Mesenchymal stem cell (in vitro differentiated cells and primary cell): Measurements from ENCODE around the gene WWTR1.
A peak's percentile ranks its signal among the peaks of the same experiment; 100 is the strongest.

Source experiments
- DNase-seq: peaks from one replicate; pipeline ENCODE4 v3.0.0-alpha.2; 2013
- H2AFZ ChIP-seq: one replicate; pipeline ENCODE4 v1.6.1; 2013; ENCODE audit warnings: low read depth, mild to moderate bottlenecking, control low read depth, inconsistent platforms, low read length, moderate library complexity
- H2AK5ac ChIP-seq: 2 replicates; pipeline ENCODE4 v1.6.1; 2013; ENCODE audit warnings: low read length, moderate library complexity, mild to moderate bottlenecking, inconsistent platforms; ENCODE audit not compliant: severe bottlenecking
- H2BK120ac ChIP-seq: one replicate; pipeline ENCODE4 v1.6.1; 2013; ENCODE audit warnings: low read depth, mild to moderate bottlenecking, inconsistent platforms, low read length, moderate library complexity
- H2BK12ac ChIP-seq, 2 experiments: one replicate each; pipeline ENCODE4 v1.6.1; 2013; ENCODE audit warnings: inconsistent platforms in 2 of 2, low read length in 2 of 2, mild to moderate bottlenecking in 2 of 2, moderate library complexity in 2 of 2, control low read depth in 1 of 2
- H2BK15ac ChIP-seq: one replicate; pipeline ENCODE4 v1.6.1; 2013; ENCODE audit warnings: mild to moderate bottlenecking, low read depth, inconsistent platforms; ENCODE audit not compliant: poor library complexity, severe bottlenecking
- H2BK5ac ChIP-seq: 2 replicates; pipeline ENCODE4 v1.6.1; 2013; ENCODE audit warnings: low read depth, mild to moderate bottlenecking, low read length, control low read depth, inconsistent platforms; ENCODE audit not compliant: poor library complexity, severe bottlenecking
- H3K14ac ChIP-seq, 2 experiments: one replicate each; pipeline ENCODE4 v1.6.1; 2013; ENCODE audit warnings: inconsistent platforms in 2 of 2, low read length in 2 of 2, control low read depth in 1 of 2, mild to moderate bottlenecking in 1 of 2, moderate library complexity in 1 of 2
- H3K18ac ChIP-seq, 2 experiments: one replicate each; pipeline ENCODE4 v1.6.1; 2013; ENCODE audit warnings: inconsistent platforms in 2 of 2, low read length in 2 of 2, control low read depth in 1 of 2, low read depth in 1 of 2, mild to moderate bottlenecking in 1 of 2
- H3K23ac ChIP-seq, 2 experiments: one replicate each; pipeline ENCODE4 v1.6.1; 2013; ENCODE audit warnings: inconsistent platforms in 2 of 2, low read length in 2 of 2, mild to moderate bottlenecking in 2 of 2, moderate library complexity in 2 of 2, control low read depth in 1 of 2
- H3K27ac ChIP-seq: 2 replicates; pipeline ENCODE4 v1.5.1; 2013; ENCODE audit warnings: mild to moderate bottlenecking, moderate library complexity, low read length, control low read depth, inconsistent platforms; ENCODE audit not compliant: poor library complexity, severe bottlenecking
- H3K27me3 ChIP-seq, 2 experiments: 2 replicates each; pipeline versions ENCODE4 v1.6.1 to v1.7.0; 2013; ENCODE audit warnings: low read length in 2 of 2, mild to moderate bottlenecking in 2 of 2, moderate library complexity in 2 of 2, control low read depth in 1 of 2, inconsistent platforms in 1 of 2; ENCODE audit not compliant: control insufficient read depth in 1 of 2, insufficient read depth in 1 of 2
- H3K36me3 ChIP-seq, 2 experiments: 2 replicates each; pipeline versions ENCODE4 v1.6.1 to v1.7.0; 2013; ENCODE audit warnings: low read length in 2 of 2, control low read depth in 1 of 2, inconsistent platforms in 1 of 2, low read depth in 1 of 2, mild to moderate bottlenecking in 1 of 2; ENCODE audit not compliant: insufficient read depth in 2 of 2, control insufficient read depth in 1 of 2
- H3K4ac ChIP-seq, 2 experiments: one replicate each; pipeline ENCODE4 v1.6.1; 2013; ENCODE audit warnings: inconsistent platforms in 2 of 2, low read length in 2 of 2, mild to moderate bottlenecking in 2 of 2, moderate library complexity in 2 of 2, control low read depth in 1 of 2, low read depth in 1 of 2
- H3K4me1 ChIP-seq: 2 replicates; pipeline ENCODE4 v1.6.1; 2013; ENCODE audit warnings: low read depth, low read length, control low read depth; ENCODE audit not compliant: control insufficient read depth, insufficient read depth
- H3K4me2 ChIP-seq: 2 replicates; pipeline ENCODE4 v1.6.1; 2013; ENCODE audit warnings: low read length, mild to moderate bottlenecking, inconsistent platforms; ENCODE audit not compliant: poor library complexity, severe bottlenecking
- H3K4me3 ChIP-seq, 2 experiments: 2 replicates each; pipeline versions ENCODE4 v1.5.1 to v1.7.0; 2013; ENCODE audit warnings: low read length in 2 of 2, mild to moderate bottlenecking in 2 of 2, control low read depth in 1 of 2, low read depth in 1 of 2; ENCODE audit not compliant: insufficient read depth in 1 of 2
- H3K79me1 ChIP-seq: replicated peaks from 2 replicates; pipeline ENCODE4 v1.6.1; 2013; ENCODE audit warnings: mild to moderate bottlenecking, control low read depth, low read length, inconsistent platforms; ENCODE audit not compliant: poor library complexity, severe bottlenecking
- H3K9ac ChIP-seq: 2 replicates; pipeline ENCODE4 v1.7.0; 2013; ENCODE audit warnings: mild to moderate bottlenecking, low read length, moderate library complexity
- H3K9me3 ChIP-seq: 2 replicates; pipeline ENCODE4 v1.7.0; 2013; ENCODE audit warnings: mild to moderate bottlenecking, low read length; ENCODE audit not compliant: control insufficient read depth
- H4K8ac ChIP-seq: one replicate; pipeline ENCODE4 v1.6.1; 2013; ENCODE audit warnings: inconsistent platforms, mild to moderate bottlenecking, low read length, moderate library complexity
- H4K91ac ChIP-seq: one replicate; pipeline ENCODE4 v1.6.1; 2013; ENCODE audit warnings: mild to moderate bottlenecking, low read length, inconsistent platforms
- WGBS: methylation state at CpG from one replicate; pipeline ENCODE4 v1.1.7; 2013; ENCODE audit warnings: mixed read lengths; 5-methylcytosine and 5-hydroxymethylcytosine counted together

The WWTR1 gene

DNA sequence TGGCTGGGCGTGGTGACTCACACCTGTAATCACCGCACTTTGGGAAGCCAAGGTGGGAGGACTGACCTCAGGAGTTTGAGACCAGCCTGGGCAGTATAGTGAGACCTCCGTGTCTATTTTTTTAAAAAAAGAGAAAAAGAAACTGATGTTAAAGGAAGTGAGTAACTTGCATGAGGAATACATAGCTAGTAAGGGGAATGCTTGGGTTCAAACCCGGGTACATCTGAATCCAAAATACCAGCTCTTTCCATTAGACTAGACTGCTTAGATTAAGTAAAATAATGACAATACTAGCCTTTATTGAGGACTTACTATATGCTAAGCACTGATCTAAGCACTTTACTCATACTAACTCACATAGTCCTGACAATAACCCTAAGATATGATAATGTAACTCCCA, 160.9 kb downstream of the WWTR1 start:
- 84% methylated on average over 3 of the region's 4 CpGs for WGBS

GRCh38 chr3:149495581-149496125, 162.2 kb downstream of the WWTR1 start:
- Histone ChIP-seq H2AK5ac (no peak overlapping the region), H2AFZ (no peak overlapping the region), H3K23ac (no peak overlapping the region), H4K8ac (no peak overlapping the region), H3K4me3 (no peak overlapping the region), H2BK15ac (no peak overlapping the region), H2BK120ac (no peak overlapping the region), H3K79me1 (peaks cover 1% of the 10 kb centered on the region), H3K18ac (no peak overlapping the region), H3K4ac (no peak overlapping the region), H3K27me3 (no peaks in the 10 kb centered on the region), H2BK12ac (no peak overlapping the region), H3K4me2 (no peak overlapping the region), H2BK5ac (no peak overlapping the region), H3K14ac (no peak overlapping the region), H4K91ac (no peak overlapping the region), H3K36me3 (no peaks in the 10 kb centered on the region), H3K4me1 (peaks cover 4% of the 10 kb centered on the region), H3K9me3 (no peaks in the 10 kb centered on the region), H3K27ac (no peak overlapping the region), H3K9ac (no peak overlapping the region)
- 97% methylated on average over 6 of the region's 6 CpGs for WGBS
- no peak for DNase-seq

More for the DNA sequence above, 160.9 kb downstream of the WWTR1 start:
- no peak overlapping the region for H3K23ac ChIP-seq
- no peak overlapping the region for H3K18ac ChIP-seq
- H2AK5ac ChIP-seq = no peak overlapping the region
- H3K27ac ChIP-seq = no peak overlapping the region
- no peaks in the 10 kb centered on the region for H3K27me3 ChIP-seq
- no peak overlapping the region for H4K91ac ChIP-seq
- no peak overlapping the region for H3K9ac ChIP-seq
- H3K9me3 ChIP-seq = no peaks in the 10 kb centered on the region
- no peak overlapping the region for H2BK120ac ChIP-seq
- no peak overlapping the region for H3K14ac ChIP-seq
- H2BK12ac ChIP-seq = no peak overlapping the region
- H3K4me3 ChIP-seq = no peak overlapping the region
- peaks cover 4% of the 10 kb centered on the region for H3K4me1 ChIP-seq
- H3K36me3 ChIP-seq = no peaks in the 10 kb centered on the region
- no peak overlapping the region for H3K4ac ChIP-seq
- H2BK5ac ChIP-seq = no peak overlapping the region
- no peak overlapping the region for H3K4me2 ChIP-seq
- no peak for DNase-seq
- H2AFZ ChIP-seq = no peak overlapping the region
- no peak overlapping the region for H2BK15ac ChIP-seq
- no peak overlapping the region for H4K8ac ChIP-seq
- peaks cover 1% of the 10 kb centered on the region for H3K79me1 ChIP-seq

- Histone ChIP-seq H3K27ac (no peak overlapping the region), H2AFZ (no peak overlapping the region), H3K27me3 (no peaks in the 10 kb centered on the region), H4K8ac (peak overlapping the region; percentile 19), H3K79me1 (peaks cover 1% of the 10 kb centered on the region), H2AK5ac (no peak overlapping the region), H3K14ac (no peak overlapping the region), H2BK120ac (no peak overlapping the region), H3K4me1 (peaks cover 4% of the 10 kb centered on the region), H3K36me3 (no peaks in the 10 kb centered on the region), H2BK12ac (no peak overlapping the region), H3K4ac (no peak overlapping the region), H2BK5ac (no peak overlapping the region), H4K91ac (no peak overlapping the region), H2BK15ac (no peak overlapping the region), H3K18ac (no peak overlapping the region), H3K4me2 (no peak overlapping the region), H3K23ac (peak overlapping the region in 1 of 2 experiments; percentile 42), H3K9ac (no peak overlapping the region), H3K4me3 (no peak overlapping the region), H3K9me3 (no peaks in the 10 kb centered on the region)
- 92% methylated on average over 6 of the region's 6 CpGs for WGBS
- peak; percentile 49 for DNase-seq
Observed at GRCh38 chr3:149494759-149495580, 162.9 kb downstream of the WWTR1 start.

GRCh38 chr3:149494022-149494758, 163.6 kb downstream of the WWTR1 start:
- Histone ChIP-seq H2BK5ac (no peak overlapping the region), H2BK120ac (no peak overlapping the region), H2AK5ac (no peak overlapping the region), H2BK12ac (no peak overlapping the region), H3K4me1 (peaks cover 4% of the 10 kb centered on the region), H3K27me3 (no peaks in the 10 kb centered on the region), H3K9me3 (no peaks in the 10 kb centered on the region), H3K18ac (no peak overlapping the region), H3K23ac (no peak overlapping the region), H4K8ac (no peak overlapping the region), H3K36me3 (no peaks in the 10 kb centered on the region), H3K27ac (no peak overlapping the region), H3K14ac (no peak overlapping the region), H3K79me1 (peaks cover 1% of the 10 kb centered on the region), H4K91ac (no peak overlapping the region), H3K4ac (no peak overlapping the region), H2AFZ (no peak overlapping the region), H3K4me3 (no peak overlapping the region), H3K9ac (peak overlapping the region; percentile 28), H2BK15ac (no peak overlapping the region), H3K4me2 (no peak overlapping the region)
- peak; percentile 70 for DNase-seq
- 40% methylated on average over 10 of the region's 11 CpGs for WGBS
